ENCODE measurements around the gene CDK19. TPM values are rescaled to one million over a fixed set of nuclear protein-coding genes. Genes with fewer than 3 reads are reported as not detected.

Gene CDK19
- total and polyA plus RNA-seq, 2 of the 4 experiments (the other 2 are of a cell fraction): 6.0 to 6.8 TPM

GRCh38 chr6:110564703-110565421, 250.4 kb downstream of the CDK19 start (continued):
- TF ChIP-seq POLR2A (IDR thresholded peaks at IDR 0.05; ENCODE audit: low read depth, low read length) (no peak), CEBPB (IDR thresholded peaks at IDR 0.05; ENCODE audit: low read depth, low read length) (no peak), CTCF (conservative IDR thresholded peaks at IDR 0.05; ENCODE audit: low read depth, low read length) (no peak), RFX5 (IDR thresholded peaks at IDR 0.05; ENCODE audit: low read depth, low read length) (no peak)

- intact Hi-C loops (cut with micrococcal nuclease) (no loop called here), dilution Hi-C loops (cut with HindIII; ENCODE audit: low sequenced_read_pairs, unreplicated experiment) (no loop called here), in situ Hi-C loops (cut with MboI; ENCODE audit: low sequenced_read_pairs) (no loop called here)
- no peak overlapping the region for H4K8ac ChIP-seq (ENCODE audit: low read depth in 2 of 2, low read length in 2 of 2)
- no peaks in the 10 kb centered on the region; the same call in 1 of the 2 replicates for H3K9me1 ChIP-seq (ENCODE audit: insufficient read depth, low read length)
- POLR2A ChIA-PET (ENCODE audit: unreplicated experiment): no interaction called here
- no peak overlapping the region for H3K27ac ChIP-seq (ENCODE audit: insufficient read depth, low read length)
- H2BK120ac ChIP-seq (ENCODE audit: low read depth, low read length): no peak overlapping the region
- DNase-seq (no peak), ATAC-seq (ENCODE audit: low read depth) (no peak)
- no peak overlapping the region for H2BK5ac ChIP-seq (ENCODE audit: low read depth, low read length, poor library complexity, severe bottlenecking)
- H3K4me3 ChIP-seq (ENCODE audit: insufficient read depth, low read depth, low read length): no peak overlapping the region
- no peak overlapping the region for H2AK9ac ChIP-seq (replicated peaks; ENCODE audit: low read depth, low read length, poor library complexity)
- peaks cover 2% of the 10 kb centered on the region; the same call in 1 of the 2 replicates for H3K9me3 ChIP-seq (ENCODE audit: control insufficient read depth, insufficient read depth, low read length)
- no peak overlapping the region for H2AK5ac ChIP-seq (ENCODE audit: low read depth, low read length)
- H4K91ac ChIP-seq (ENCODE audit: insufficient read depth, low read depth, low read length): no peak overlapping the region
- no peak overlapping the region for H3K14ac ChIP-seq (replicated peaks; ENCODE audit: low read depth, low read length)
- H3K4me1 ChIP-seq (ENCODE audit: control insufficient read depth, insufficient read depth, low read length): peaks cover 6% of the 10 kb centered on the region; the same call in 1 of the 2 replicates
- no peak overlapping the region for H3K23ac ChIP-seq (ENCODE audit: low read depth, low read length)
- H3K27me3 ChIP-seq (ENCODE audit: control insufficient read depth, insufficient read depth, low read length): no peaks in the 10 kb centered on the region; the same call in 1 of the 2 replicates
- no peak overlapping the region for H3K9ac ChIP-seq (ENCODE audit: low read depth, low read length)
- BruUV-seq (replicated peaks): no TSS peak
- H3K36me3 ChIP-seq (ENCODE audit: control insufficient read depth, insufficient read depth, low read length): no peaks in the 10 kb centered on the region
- H3K56ac ChIP-seq (ENCODE audit: extremely low read depth, insufficient read depth, low read length): no peak overlapping the region
- no peak overlapping the region for H4K5ac ChIP-seq (ENCODE audit: low read depth, low read length)
- no peaks in the 10 kb centered on the region for H3K79me1 ChIP-seq (ENCODE audit: low read depth in 1 of 2, low read length in 2 of 2)
- no peak overlapping the region for H2AFZ ChIP-seq (replicated peaks; ENCODE audit: low read length, poor library complexity)
- no peak overlapping the region for H3K4ac ChIP-seq (ENCODE audit: low read depth, low read length)
- H3K4me2 ChIP-seq (ENCODE audit: low read depth, low read length): no peak overlapping the region
- no peak overlapping the region for H2BK15ac ChIP-seq (ENCODE audit: low read depth, low read length)
- no peak overlapping the region for H2BK20ac ChIP-seq (ENCODE audit: low read depth, low read length)
- H4K20me1 ChIP-seq (ENCODE audit: insufficient read depth, low read length): no peaks in the 10 kb centered on the region
- no CpG with 5 or more reads among the region's 2 CpGs for WGBS, 2 experiments (ENCODE audit: extremely low coverage in 2 of 2, insufficient read length in 1 of 2)
- H3K18ac ChIP-seq (ENCODE audit: low read depth, low read length): no peak overlapping the region
- CTCF ChIA-PET: no interaction called here
- TF ChIP-seq RFX5 (IDR thresholded peaks at IDR 0.05; ENCODE audit: low read depth, low read length) (no peak), CTCF (conservative IDR thresholded peaks at IDR 0.05; ENCODE audit: low read depth, low read length) (no peak), BHLHE40 (IDR thresholded peaks at IDR 0.05; ENCODE audit: low read depth, low read length) (no peak), RCOR1 (IDR thresholded peaks at IDR 0.05; ENCODE audit: insufficient replicate concordance, low read length) (no peak), USF2 (IDR thresholded peaks at IDR 0.05; ENCODE audit: low read depth, low read length) (no peak), RAD21 (IDR thresholded peaks at IDR 0.05; ENCODE audit: low read length) (no peak), ELK1 (IDR thresholded peaks at IDR 0.05; ENCODE audit: borderline replicate concordance, low read depth, low read length) (no peak), MAFK (IDR thresholded peaks at IDR 0.05; ENCODE audit: low read depth, low read length) (no peak)
These were observed 251.6 kb downstream of the CDK19 start for GRCh38 chr6:110563711-110564110.

Measured in IMR-90 (cell line).